Urothelium cell line (cell line): ENCODE data around the gene PSMD4.
"Not testable (repeated sequence)": the region's sequence is repeated elsewhere in the genome, so short reads cannot be mapped to it uniquely, and the experiment has no call there.

Experiments
- DNase-seq: peaks from one replicate; pipeline ENCODE4 v3.0.0; 2011; ENCODE audit warnings: low spot score, mixed read lengths
- FAIRE-seq: peaks from 2 replicates; lab custom pipeline; 2011; peaks lifted over from hg19 to GRCh38; lab: Jason Lieb, UNC

The PSMD4 gene

DNA sequence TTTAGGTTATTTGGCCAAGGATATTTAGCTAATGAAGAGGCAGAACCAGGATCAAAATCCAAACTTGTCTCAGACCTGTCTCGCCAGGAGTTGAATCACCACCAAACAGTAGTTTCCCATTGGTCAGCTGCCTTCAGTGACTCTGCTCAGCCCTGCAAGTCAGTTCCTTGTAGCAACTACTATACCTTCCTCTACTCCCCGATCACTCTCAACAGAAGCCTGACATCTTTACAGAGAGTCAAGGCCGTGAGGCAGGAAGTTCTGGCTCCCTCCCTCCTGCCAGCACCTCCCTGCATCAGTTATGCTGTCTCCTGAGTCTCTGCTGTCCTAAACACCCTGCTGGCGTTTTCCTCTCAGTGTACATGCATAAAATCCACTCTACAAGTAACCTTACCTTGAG is 13.2 kb downstream of the PSMD4 start:
- FAIRE-seq (no peak), DNase-seq (no peak)

DNA sequence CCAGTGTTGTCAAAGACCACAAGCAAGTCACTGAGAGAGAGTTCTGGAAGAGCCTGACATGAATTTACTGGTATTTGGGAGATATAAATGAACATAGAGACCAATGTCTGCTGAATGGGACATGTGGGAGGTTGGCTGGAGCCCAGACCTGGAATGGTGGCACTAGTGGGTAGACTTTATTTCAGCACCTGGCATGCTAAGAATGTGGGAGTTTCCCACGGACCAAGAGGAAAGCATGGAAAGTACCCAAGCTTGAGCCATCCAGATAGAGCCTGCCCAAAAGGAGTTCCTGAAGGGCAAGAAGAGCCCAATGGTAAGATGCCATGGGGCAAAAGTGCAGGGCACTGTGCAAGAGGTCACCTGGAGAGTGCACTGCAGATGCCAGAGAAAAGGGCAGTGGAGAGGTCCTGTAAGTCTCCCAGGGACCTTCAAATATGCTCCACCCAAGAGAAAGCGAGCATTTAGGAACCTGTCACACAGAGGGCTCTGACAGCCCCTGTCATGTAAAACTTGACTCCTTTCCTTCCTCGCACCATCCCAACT is 19.5 kb downstream of the PSMD4 start:
- DNase-seq (no peak), FAIRE-seq (no peak)

- FAIRE-seq, DNase-seq: not testable (repeated sequence)
These were observed 20.8 kb downstream of the PSMD4 start for GRCh38 chr1:151275341-151275740.

DNA sequence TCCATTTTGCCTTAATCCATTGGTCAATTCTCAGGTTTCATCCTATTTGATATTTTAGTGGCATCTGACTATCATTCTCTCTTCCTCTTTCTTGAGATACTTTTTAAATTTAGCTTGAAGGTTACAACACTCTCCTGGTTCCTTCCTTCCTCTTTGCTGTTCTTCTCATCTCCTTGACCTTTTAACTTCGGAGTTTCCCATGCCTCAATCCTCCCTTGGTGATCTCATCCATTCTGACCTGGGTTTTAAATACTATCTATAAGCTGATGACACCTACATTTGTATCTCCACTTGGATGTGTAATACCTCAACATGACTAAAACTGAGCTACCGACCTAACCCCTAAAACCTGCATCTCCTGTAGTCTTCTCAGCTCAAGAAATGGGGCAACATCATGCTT is 22.7 kb downstream of the PSMD4 start:
- no peak for FAIRE-seq
- no peak for DNase-seq

GRCh38 chr1:151281225-151281968 is 26.9 kb downstream of the PSMD4 start:
- DNase-seq (peak; percentile 91), FAIRE-seq (no peak)

GRCh38 chr1:151281969-151282882 is 27.7 kb downstream of the PSMD4 start, which contains the start of gene ZNF687:
Gene ZNF687 (plus strand): TSS chr1:151282299. CDS start chr1:151286292, 3,993 bp downstream.
- peak; percentile 99 for DNase-seq
- FAIRE-seq, result peak; percentile 20

DNA sequence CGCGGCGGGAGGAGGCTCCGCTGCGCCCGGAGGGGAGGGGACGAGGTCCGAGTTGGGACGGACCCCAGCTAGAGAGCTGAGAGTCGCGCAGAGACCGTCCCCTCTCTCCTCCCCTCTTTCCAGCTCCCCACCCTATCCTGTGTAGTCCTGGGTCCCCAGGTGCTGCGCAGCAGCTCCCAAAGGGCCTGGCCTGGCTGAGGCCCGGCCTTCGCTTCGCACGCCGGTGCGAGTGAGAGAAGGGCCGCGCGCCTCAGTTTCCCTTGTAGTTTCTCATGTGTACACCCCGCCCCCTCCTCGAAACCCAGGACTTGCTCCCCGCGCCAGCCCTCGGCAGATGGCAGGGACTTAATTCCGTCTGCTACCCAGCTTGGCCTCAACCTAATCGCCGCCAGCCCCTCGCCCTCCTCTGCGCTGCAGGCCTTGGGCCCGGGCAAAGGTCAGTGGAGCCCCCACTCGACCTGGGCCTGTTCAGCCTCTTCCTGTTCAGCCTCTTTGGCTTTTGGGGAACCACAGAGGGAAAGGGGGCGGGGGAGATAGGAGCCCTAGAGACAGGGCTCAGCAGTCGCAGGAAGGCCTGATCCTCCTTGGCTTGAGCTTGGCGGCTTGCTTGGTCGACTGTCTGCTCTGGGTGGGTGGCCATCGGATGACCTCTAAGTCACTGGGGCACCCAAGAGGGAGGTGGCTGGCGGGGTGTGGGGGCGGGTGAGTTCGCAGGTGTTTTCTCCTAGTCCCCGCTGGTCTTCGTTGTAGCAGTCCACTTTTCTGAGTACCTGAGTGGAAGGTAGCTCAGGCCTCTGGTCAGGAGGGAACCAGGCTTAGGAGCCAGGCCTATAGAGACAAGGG is 28.6 kb downstream of the PSMD4 start:
- FAIRE-seq (no peak), DNase-seq (peak; percentile 30)

DNA sequence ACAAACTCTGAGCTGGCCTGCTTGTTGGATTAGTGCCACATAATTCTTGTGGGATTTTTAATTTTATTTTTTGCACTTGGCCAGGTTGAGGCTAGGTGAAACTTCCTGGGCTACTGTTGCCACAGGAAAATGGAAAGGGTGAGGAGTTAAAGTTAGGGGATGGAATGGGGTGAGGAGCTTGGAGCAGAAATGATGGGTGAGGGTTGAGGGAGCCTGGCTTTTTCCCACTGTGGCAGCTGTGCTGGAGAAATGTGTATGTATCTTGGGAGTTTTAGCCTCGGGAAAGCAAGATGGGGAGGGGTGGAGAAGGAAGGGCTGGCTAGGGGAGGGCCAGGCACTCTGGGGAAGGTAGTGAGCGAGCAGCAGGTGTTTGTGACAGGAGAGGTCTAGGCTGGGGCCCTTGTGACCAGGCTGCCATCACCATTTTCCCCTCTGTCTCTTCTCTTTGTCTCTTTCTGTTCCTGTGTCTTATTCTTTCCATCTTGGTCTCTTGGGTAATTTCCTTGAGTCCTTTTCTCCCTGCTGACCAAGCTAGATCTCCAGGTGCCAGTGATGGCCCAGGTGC is 29.6 kb downstream of the PSMD4 start:
- DNase-seq (no peak), FAIRE-seq (no peak)

- DNase-seq (no peak), FAIRE-seq (no peak)
These were observed 32.2 kb downstream of the PSMD4 start for GRCh38 chr1:151286619-151287340.

DNA sequence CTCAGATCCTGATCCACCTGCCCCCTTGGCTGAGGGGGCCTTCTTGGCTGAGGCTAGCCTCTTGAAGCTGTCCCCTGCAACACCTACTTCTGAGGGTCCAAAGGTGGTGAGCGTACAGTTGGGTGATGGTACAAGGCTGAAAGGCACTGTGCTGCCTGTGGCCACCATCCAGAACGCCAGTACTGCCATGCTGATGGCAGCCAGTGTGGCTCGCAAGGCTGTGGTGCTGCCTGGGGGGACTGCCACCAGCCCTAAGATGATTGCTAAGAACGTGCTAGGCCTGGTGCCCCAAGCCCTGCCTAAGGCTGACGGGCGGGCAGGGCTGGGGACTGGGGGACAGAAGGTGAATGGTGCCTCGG is 32.8 kb downstream of the PSMD4 start:
- no peak for DNase-seq
- no peak for FAIRE-seq

GRCh38 chr1:151287767-151288500 is 33.4 kb downstream of the PSMD4 start:
- FAIRE-seq, result no peak

GRCh38 chr1:151288502-151288901 is 34.0 kb downstream of the PSMD4 start:
- no peak for DNase-seq
- FAIRE-seq, result no peak

More at GRCh38 chr1:151287767-151288500, 33.4 kb downstream of the PSMD4 start:
- DNase-seq, result no peak

- DNase-seq (no peak), FAIRE-seq (no peak)
These were observed 34.8 kb downstream of the PSMD4 start for GRCh38 chr1:151289080-151289935.

GRCh38 chr1:151289991-151290708 is 35.6 kb downstream of the PSMD4 start:
- DNase-seq, result no peak
- no peak for FAIRE-seq

DNA sequence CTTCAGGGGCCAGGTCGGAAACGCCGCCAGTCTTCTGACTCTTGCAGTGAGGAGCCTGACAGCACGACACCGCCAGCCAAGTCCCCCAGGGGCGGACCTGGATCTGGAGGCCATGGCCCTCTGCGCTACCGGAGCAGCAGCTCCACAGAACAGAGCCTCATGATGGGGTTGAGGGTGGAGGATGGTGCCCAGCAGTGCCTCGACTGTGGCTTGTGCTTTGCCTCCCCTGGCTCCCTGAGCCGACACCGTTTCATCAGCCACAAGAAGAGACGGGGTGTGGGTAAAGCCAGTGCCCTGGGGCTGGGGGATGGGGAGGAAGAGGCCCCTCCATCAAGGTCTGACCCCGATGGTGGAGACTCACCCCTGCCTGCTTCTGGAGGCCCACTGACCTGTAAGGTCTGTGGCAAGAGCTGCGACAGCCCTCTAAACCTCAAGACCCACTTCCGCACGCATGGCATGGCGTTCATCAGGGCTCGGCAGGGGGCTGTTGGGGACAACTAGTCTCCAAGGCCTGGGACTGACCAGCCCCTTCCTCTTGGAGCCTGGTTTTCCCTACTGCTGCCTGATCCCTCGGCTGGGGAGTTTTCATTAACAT is 36.3 kb downstream of the PSMD4 start:
- DNase-seq (no peak), FAIRE-seq (no peak)

DNA sequence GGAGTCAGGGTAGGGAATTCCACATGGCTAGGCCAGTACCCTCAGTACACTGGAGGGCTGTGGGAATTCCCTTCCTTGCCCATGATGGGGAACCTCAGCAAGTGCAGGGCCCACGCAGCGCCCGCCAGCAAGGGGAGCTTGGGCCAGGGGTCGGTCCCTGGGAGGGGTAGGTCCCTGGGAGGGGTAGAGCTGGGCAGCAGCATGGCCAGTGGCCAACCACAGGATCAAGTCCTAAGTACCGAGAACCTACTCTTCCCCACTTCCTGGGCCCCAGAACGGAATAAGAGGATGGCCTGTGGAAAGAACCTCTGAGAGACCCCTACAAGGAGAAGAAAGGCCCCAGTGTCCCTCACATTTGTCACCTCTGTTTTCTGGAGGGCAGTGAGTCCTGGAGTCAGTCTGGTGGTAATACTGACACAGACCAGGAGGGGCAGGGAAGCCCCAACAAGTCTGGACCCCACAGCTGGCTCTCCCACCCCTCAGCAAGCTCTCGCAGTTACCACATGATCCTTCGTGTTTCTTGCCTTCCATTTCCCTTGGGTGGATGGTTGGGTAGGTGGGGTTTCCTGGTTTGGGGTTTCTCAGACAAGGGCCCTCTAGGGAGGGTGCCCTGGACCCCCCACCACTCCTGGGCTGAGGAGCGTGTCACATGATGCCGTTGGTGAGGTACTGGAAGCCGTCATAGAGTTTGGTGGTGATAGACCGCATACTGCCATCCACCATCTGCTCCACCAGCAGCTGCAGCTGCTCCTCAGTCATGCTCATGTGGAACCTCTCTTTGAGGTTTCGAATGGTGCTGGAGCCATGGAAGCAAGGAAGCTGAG is 37.9 kb downstream of the PSMD4 start:
- FAIRE-seq (no peak), DNase-seq (no peak)
